ENCODE measurements around the gene GLI3. TPM values are rescaled to one million over a fixed set of nuclear protein-coding genes. Genes with fewer than 3 reads are reported as not detected.

The GLI3 gene
- total RNA-seq, 1 donor from 2014 or later = 126 TPM

DNA sequence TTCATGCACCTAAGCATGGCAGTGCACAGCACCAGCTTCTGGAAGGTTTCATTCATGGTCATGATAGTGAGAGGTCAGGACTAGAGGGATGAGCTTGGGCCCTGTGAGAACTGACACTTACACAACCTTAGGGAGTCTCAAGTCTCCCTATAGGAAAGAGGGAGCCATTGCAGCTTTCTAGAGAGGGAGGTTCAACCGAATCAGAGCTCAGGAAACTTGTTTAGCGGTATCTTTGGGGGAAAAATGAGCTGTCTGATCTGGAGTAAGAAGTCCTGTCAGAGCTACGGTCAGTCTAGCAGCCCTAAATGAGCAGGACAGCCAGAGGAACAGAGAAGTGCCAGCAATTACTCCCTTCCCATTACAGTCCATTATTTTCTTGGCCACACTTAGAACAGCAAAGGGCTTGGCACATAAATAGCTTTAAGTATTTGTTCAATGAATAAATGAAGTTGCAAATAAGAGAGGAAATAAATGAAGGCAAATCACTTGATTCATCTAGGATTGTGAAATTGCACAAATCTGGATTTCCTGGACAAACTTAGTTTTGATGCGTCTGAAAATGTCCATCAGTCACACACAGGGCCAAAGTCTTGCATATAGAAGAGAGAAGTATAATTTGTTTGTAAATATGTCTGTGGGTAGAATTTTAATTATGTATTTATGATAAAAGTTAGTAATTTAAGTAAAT lies 262.0 kb downstream of the GLI3 start:
- Mint-ChIP-seq H3K36me3 (peaks cover 20% of the 10 kb centered on the region), H3K27me3 (ENCODE audit: low read depth) (no peaks in the 10 kb centered on the region), H3K9me3 (no peaks in the 10 kb centered on the region), H3K4me1 (peaks cover 4% of the 10 kb centered on the region), H3K27ac (no peak overlapping the region), H3K4me3 (no peak overlapping the region)
- no peak for DNase-seq (ENCODE audit: low spot score in 2 of 2, unreplicated experiment in 2 of 2)
- TF ChIP-seq, protein P1, sequence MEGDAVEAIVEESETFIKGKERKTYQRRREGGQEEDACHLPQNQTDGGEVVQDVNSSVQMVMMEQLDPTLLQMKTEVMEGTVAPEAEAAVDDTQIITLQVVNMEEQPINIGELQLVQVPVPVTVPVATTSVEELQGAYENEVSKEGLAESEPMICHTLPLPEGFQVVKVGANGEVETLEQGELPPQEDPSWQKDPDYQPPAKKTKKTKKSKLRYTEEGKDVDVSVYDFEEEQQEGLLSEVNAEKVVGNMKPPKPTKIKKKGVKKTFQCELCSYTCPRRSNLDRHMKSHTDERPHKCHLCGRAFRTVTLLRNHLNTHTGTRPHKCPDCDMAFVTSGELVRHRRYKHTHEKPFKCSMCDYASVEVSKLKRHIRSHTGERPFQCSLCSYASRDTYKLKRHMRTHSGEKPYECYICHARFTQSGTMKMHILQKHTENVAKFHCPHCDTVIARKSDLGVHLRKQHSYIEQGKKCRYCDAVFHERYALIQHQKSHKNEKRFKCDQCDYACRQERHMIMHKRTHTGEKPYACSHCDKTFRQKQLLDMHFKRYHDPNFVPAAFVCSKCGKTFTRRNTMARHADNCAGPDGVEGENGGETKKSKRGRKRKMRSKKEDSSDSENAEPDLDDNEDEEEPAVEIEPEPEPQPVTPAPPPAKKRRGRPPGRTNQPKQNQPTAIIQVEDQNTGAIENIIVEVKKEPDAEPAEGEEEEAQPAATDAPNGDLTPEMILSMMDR (IDR thresholded peaks at IDR 0.05; ENCODE audit: unreplicated experiment) = no peak

DNA sequence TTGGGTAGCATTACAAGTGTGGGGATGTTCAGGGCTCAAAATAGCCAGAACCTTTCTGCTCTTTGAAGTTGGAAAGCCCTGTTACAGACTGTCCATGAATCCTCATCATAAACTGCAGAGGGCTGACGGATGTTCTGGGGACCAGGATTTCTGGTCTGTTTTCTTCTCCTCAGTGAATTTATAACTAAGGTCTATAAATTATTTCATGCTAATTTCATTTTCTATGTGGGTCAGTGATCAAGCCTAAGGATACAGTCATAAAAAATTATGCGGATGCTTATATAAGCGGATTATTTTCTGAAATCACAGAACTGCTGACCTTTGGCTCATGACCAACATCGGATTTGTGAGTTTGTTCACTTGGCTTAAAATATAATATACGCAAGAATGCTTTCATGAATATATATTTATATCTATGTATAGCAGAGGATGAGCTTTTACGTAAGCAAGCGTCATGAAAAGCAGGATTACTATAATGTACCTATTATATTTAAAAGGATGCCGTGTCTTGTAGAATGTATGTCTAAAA lies 263.7 kb downstream of the GLI3 start:
- no peaks in the 10 kb centered on the region for H3K4me1 Mint-ChIP-seq
- no peak overlapping the region for H3K4me3 Mint-ChIP-seq
- no peak for DNase-seq (ENCODE audit: low spot score in 2 of 2, unreplicated experiment in 2 of 2)
- no peaks in the 10 kb centered on the region for H3K9me3 Mint-ChIP-seq
- no peak overlapping the region for H3K27ac Mint-ChIP-seq
- TF ChIP-seq, protein P1 (IDR thresholded peaks at IDR 0.05; ENCODE audit: unreplicated experiment) = no peak
- peaks cover 29% of the 10 kb centered on the region for H3K36me3 Mint-ChIP-seq
- no peaks in the 10 kb centered on the region for H3K27me3 Mint-ChIP-seq (ENCODE audit: low read depth)

DNA sequence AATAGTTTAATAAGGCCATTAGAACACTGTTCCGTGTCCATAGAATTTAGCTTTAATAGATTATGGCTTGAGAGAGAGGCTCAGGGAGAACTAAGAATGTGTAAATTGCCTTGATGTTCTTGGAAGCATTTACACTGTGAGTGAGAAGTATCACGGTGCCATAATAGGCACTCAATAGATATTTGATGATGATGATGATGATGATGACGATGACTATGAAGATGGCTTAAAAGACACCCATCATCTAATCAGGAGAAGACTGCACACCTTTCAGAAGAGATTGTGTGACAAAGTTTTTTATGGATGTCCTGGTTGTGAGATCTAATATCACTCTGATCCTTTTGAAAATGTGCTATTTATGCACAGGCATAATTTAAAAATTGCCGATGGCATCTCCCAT lies 264.2 kb downstream of the GLI3 start:
- Mint-ChIP-seq H3K4me1 (no peaks in the 10 kb centered on the region), H3K9me3 (no peaks in the 10 kb centered on the region), H3K4me3 (no peak overlapping the region), H3K27me3 (ENCODE audit: low read depth) (no peaks in the 10 kb centered on the region), H3K36me3 (peaks cover 33% of the 10 kb centered on the region), H3K27ac (no peak overlapping the region)
- DNase-seq (ENCODE audit: low spot score in 2 of 2, unreplicated experiment in 2 of 2) = no peak
- TF ChIP-seq, protein P1 (IDR thresholded peaks at IDR 0.05; ENCODE audit: unreplicated experiment) = no peak

DNA sequence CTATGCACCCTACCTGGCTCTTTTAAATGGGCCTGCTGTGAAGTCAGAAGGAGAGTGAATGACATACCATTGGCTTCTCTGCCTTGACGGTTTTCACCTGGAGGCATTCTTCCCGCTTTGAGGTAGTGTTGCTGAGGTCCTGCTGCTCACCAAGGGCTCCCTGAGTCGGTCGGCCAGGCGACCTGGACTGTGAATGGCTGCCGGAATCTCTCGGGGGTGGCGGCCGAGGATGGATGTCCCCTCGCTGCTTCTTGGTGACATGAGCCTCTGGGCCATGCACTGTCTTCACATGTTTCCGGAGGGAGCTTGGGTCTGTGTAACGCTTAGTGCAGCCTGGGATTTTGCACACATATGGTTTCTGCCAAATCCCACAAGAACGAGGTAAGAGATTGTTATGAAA lies 264.7 kb downstream of the GLI3 start:
- H3K4me1 Mint-ChIP-seq = no peaks in the 10 kb centered on the region
- no peaks in the 10 kb centered on the region for H3K27me3 Mint-ChIP-seq (ENCODE audit: low read depth)
- H3K36me3 Mint-ChIP-seq = peaks cover 38% of the 10 kb centered on the region
- no peaks in the 10 kb centered on the region for H3K9me3 Mint-ChIP-seq
- H3K4me3 Mint-ChIP-seq = no peak overlapping the region
- no peak for DNase-seq (ENCODE audit: low spot score in 2 of 2, unreplicated experiment in 2 of 2)
- no peak overlapping the region for H3K27ac Mint-ChIP-seq
- TF ChIP-seq, protein P1 (IDR thresholded peaks at IDR 0.05; ENCODE audit: unreplicated experiment) = no peak

DNA sequence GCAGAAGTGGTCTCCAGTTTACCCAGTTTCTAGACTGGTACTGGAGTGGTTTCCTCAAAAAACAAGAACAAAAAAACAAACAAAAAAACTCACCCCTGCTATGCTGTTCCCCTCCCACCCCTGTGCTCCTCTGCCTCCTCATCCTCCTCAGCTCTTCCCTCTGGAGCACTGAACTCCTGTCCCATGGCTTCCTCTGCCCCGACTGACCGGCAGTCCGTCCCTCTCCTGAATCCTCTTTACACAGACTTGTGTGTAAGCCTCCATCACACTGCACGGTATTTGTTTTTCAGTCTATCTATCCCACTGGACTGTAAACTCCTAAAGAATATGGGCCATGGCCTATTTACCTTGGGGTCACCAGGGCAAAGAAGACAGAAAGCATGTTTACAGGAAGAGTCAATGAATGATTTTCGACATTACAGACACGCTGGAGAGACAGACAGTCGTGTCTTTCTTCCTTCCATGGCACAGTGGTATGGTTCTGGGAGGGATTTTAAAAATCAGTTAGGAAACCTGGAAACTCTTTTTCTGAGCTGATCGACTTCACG lies 265.3 kb downstream of the GLI3 start:
- no peaks in the 10 kb centered on the region for H3K27me3 Mint-ChIP-seq (ENCODE audit: low read depth)
- no peaks in the 10 kb centered on the region for H3K9me3 Mint-ChIP-seq
- DNase-seq (ENCODE audit: low spot score in 2 of 2, unreplicated experiment in 2 of 2) = no peak
- H3K27ac Mint-ChIP-seq = peak overlapping the region; percentile 15
- H3K4me3 Mint-ChIP-seq = no peak overlapping the region
- H3K36me3 Mint-ChIP-seq = peaks cover 43% of the 10 kb centered on the region
- TF ChIP-seq, protein P1 (IDR thresholded peaks at IDR 0.05; ENCODE audit: unreplicated experiment) = no peak
- no peaks in the 10 kb centered on the region for H3K4me1 Mint-ChIP-seq

All from mesothelial cell of epicardium (in vitro differentiated cells).